HG03097 (cell line): ENCODE results near the gene ULK2.
"Not testable (repeated sequence)": the region's sequence is repeated elsewhere in the genome, so short reads cannot be mapped to it uniquely, and the experiment has no call there.

Experiments used
- ATAC-seq: cut with Tn5 transposase; IDR thresholded peaks from one replicate; pipeline ENCODE4 v1.9.1; 2021; ENCODE audit not compliant: unreplicated experiment, low FRiP score

ULK2 gene

GRCh38 chr17:19867329-19868078 lies at the start of gene ULK2:
Gene ULK2, minus strand, starts transcription at chr17:19867936. Its CDS starts 519 bp downstream, at chr17:19867417.
- ATAC-seq, result no peak

- no peak for ATAC-seq
Measured at GRCh38 chr17:19915245-19915978, 47.7 kb upstream of the ULK2 start.

- no peak for ATAC-seq
Measured at GRCh38 chr17:19911033-19911432, 43.3 kb upstream of the ULK2 start.

GRCh38 chr17:19909139-19909538 lies 41.4 kb upstream of the ULK2 start:
- ATAC-seq, result no peak

GRCh38 chr17:19905502-19905901 lies 37.8 kb upstream of the ULK2 start:
- no peak for ATAC-seq

GRCh38 chr17:19904924-19905323 lies 37.2 kb upstream of the ULK2 start:
- ATAC-seq, result no peak

- no peak for ATAC-seq
Measured at GRCh38 chr17:19904412-19904811, 36.7 kb upstream of the ULK2 start.

- ATAC-seq, result no peak
Measured at GRCh38 chr17:19900809-19901208, 33.1 kb upstream of the ULK2 start.

- no peak for ATAC-seq
Measured at GRCh38 chr17:19897903-19898302, 30.2 kb upstream of the ULK2 start.

- ATAC-seq, result no peak
Measured at GRCh38 chr17:19897090-19897837, 29.5 kb upstream of the ULK2 start.

- ATAC-seq, result no peak
Measured at GRCh38 chr17:19896679-19897078, 28.9 kb upstream of the ULK2 start.

- not testable (repeated sequence) for ATAC-seq
Measured at GRCh38 chr17:19890554-19890953, 22.8 kb upstream of the ULK2 start.

GRCh38 chr17:19890001-19890400 lies 22.3 kb upstream of the ULK2 start:
- ATAC-seq, result not testable (repeated sequence)

GRCh38 chr17:19886116-19886515 lies 18.4 kb upstream of the ULK2 start:
- ATAC-seq, result no peak

- no peak for ATAC-seq
Measured at GRCh38 chr17:19883537-19884215, 15.9 kb upstream of the ULK2 start.

GRCh38 chr17:19880393-19880792 lies 12.7 kb upstream of the ULK2 start:
- no peak for ATAC-seq

GRCh38 chr17:19877364-19877945 lies 9.7 kb upstream of the ULK2 start:
- ATAC-seq, result no peak

GRCh38 chr17:19876529-19877161 lies 8.9 kb upstream of the ULK2 start:
- no peak for ATAC-seq

GRCh38 chr17:19874256-19874655 lies 6.5 kb upstream of the ULK2 start:
- ATAC-seq, result no peak

- ATAC-seq, result no peak
Measured at GRCh38 chr17:19873346-19873745, 5.6 kb upstream of the ULK2 start.
